NCI-H2107 treated with DMSO at 0.1 percent for 48 hours (cell line): Measurements from ENCODE around the gene FMNL1.
A peak's percentile ranks its signal among the peaks of the same experiment; 100 is the strongest.

Experiments
- DNase-seq: peaks from one replicate; lab custom pipeline; 2025; ENCODE audit not compliant: unreplicated experiment; lab: John Stamatoyannopoulos, UW

Gene FMNL1

DNA sequence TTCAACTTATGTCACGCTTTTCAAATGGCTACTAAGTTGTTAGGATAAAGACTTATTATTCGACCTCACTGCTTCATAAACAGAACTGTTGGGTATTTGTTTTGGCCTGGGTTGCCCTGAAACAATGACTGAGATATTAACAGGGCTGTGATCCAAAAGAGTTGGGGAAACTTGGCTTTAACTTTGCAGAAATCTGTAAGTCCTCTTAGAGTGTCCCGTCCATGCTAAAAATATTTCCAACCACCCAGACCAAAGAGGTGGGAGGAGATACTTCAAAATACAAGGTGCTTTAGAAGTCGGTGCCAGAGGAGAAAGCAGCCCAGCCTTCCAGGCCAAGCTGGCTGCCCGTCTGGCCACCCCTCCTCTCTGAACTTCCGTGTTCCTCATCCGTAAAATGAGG, 56.3 kb downstream of the FMNL1 start:
- DNase-seq, result no peak

- no peak for DNase-seq
Observed at GRCh38 chr17:45279898-45280297, 58.2 kb downstream of the FMNL1 start.

- DNase-seq, result peak; percentile 79
Observed at GRCh38 chr17:45282683-45283644, 61.3 kb downstream of the FMNL1 start.

DNA sequence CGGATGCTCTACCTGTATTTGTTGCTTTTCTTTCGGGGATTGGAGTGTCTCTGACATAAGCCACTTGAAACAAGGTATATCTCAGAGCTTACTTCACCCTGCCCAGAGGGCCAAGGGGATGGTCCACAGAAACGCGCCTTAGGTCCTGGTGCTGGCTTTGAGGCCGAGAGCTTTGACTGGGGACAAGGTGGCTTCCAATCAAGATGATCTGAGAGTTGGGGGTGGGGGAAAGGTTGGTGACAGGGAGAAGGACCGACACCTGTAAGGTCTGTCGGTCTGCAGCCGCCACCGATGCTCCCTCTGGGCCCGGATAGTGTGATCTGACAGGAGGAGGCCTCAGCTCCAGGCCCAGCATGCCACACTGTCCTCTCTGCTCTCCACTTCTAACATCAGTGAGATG, 62.0 kb downstream of the FMNL1 start:
- no peak for DNase-seq

- no peak for DNase-seq
Observed at GRCh38 chr17:45284176-45285140, 62.8 kb downstream of the FMNL1 start.

GRCh38 chr17:45286286-45286685, 64.6 kb downstream of the FMNL1 start:
- no peak for DNase-seq

- DNase-seq, result no peak
Observed at GRCh38 chr17:45287526-45288500, 66.1 kb downstream of the FMNL1 start.

DNA sequence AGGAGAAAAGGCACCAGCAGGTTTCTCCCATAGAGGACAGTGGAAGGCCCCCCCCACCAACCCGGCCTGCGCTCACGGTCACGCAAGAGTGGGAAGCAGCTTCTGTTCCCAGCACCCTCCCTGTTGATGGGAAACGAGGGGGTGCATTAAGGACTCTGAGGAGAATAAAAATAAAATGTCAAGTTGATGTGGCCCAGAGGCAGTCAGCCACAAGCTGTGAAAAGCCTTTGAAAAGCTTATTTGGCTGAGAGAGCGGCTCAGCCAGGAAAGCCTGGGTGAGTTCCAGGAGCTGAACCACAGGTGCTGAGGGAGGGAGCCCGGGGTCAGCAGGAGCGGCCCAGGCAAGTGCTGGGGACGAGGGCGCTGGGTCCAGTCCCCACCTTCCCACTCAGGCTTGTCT, 67.1 kb downstream of the FMNL1 start:
- peak; percentile 81 for DNase-seq

DNA sequence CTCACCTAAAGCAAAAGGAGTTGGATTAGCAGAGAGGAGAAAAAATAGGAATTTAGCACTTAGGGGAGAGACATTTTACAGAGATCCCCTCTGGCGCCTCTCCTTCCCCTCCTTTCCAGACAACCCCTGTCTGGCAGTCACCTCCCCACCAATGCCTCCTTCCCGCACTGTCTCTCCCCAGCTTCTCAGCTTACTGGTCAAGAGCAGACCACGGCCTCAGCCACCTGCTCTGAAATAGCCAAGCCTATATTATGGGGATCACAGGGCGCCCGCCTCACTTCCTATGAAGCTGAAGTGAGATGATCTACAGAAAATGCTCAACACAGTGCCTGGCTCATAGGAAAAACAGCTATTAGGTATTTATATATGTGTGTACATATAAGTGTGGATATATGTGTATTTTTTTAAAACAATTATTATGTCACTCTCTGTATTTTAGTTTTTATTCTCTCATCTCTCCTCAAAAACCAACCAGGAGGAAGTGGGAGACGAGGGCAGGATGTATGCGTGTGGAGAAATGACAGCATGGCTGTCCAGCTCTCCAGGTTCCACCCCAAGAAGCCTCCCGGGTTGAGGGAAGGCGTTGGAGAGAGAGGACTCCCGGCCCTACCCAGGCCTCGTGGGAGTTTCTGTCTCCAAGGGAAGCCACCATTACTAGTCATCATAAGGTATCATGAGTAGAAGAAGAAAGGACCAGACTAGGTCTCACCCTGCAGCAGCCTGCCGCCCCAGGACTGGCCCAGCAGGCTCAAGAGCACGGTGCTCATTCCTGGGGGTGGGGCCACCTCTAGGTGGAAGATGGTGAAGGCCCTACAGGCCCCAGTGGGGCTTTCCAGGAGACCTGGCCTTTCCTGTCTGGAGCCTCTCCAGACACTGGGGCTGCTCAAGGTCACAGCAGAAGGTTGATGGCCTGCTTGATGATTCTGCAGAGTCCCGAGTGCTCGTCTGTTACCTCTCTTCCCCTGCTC, 67.9 kb downstream of the FMNL1 start:
- no peak for DNase-seq

GRCh38 chr17:45290269-45290765, 68.6 kb downstream of the FMNL1 start:
- no peak for DNase-seq

DNA sequence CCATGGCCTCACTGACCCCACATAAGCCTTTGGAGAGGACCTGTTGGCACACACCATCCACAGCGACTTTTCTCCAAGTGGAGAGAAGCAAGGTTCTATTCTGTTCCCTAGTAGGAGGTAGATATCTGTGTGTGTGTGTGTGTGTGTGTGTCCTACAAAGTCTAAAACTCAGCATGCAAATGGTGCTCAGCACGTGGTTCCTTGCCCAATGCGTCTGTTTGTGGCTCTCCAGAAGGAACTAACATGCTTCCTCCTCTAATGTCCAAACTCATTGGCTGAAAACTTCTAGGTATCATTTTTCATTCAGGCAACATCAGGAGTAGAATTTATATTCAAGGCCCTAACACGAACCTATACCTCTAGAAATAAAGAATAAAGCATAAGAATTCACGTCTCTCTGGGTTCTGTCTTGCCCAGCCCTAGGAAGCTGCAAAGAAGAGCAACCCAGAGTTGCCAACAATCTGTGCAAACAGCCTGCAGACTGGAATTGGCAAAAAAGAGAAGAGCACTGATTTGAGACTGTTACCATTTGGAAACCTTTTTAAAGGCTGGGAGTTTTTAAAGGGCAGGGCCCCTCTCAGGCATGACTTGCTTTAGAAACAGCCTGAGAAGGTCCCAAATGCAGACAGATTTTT, 69.6 kb downstream of the FMNL1 start:
- no peak for DNase-seq

- no peak for DNase-seq
Observed at GRCh38 chr17:45292696-45293412, 71.2 kb downstream of the FMNL1 start.

- DNase-seq, result no peak
Observed at GRCh38 chr17:45293413-45294211, 71.9 kb downstream of the FMNL1 start.

DNA sequence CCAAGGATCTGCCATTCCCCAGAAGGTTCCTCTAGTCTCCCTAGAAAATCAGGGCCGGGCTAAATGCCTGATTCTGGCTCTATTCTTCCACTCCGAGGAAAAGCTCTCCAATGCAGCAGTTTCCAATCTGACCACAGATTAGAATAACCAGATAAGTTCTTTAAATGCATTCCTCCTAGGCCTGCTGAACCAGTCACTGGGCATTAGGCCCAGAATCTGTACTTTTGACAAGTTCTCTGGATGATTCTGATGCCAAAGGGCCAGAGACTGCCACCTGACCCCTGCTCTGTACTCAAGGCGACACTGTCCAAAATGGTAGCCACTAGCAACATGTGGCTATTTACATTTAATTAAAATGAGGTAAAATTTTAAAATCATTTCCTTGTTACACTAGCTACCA, 72.8 kb downstream of the FMNL1 start:
- no peak for DNase-seq

DNA sequence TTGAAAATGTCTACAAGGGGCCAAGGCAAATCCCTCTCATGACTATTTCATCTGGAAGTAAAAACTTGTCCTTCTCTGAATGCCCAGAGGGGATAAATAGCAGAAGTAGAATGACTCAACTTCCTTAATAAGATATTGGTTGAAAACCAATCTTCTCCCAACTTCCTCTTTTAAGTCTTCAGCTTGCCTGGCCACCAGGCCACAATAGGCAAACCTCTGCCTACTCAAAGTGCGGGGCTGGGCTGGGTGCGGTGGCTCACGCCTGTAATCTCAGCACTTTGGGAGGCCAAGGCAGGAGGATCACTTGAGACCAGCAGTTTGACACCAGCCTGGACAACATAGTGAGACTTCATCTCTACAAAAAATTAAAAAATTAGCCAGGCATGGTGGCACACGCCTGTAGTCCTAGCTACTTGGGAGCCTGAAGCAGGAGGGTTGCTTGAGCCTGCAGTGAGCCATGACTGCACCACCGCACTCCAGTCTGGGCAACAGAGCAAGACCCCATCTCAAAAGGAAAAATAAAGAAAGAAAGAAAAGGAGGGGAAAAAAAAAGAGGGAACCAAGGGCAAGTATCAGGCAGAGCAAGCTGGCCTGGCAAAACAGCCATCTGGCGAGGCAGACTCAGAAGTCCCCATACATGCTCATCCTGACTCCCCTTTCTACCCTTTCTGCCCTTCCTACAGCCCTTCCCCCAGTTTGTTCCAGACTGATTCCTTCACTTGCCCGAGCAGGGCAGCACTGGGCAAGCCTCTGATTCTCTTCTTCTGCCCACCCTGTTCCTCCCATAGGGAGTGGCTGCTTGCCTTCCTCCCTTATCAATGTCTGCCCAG, 74.5 kb downstream of the FMNL1 start:
- DNase-seq, result no peak

GRCh38 chr17:45296833-45297124, 75.1 kb downstream of the FMNL1 start:
- no peak for DNase-seq
